Liver (tissue), 3 donors: ENCODE measurements around the gene CASZ1.

Experiments
- GABPA ChIP-seq, 2 donors: IDR thresholded peaks in 1 of 2; conservative IDR thresholded peaks in 1 of 2; 2 replicates each; pipeline ENCODE4 v1.6.1; 2016; ENCODE audit warnings: antibody characterized with exemption in 2 of 2, mild to moderate bottlenecking in 1 of 2, moderate library complexity in 1 of 2
- JUND ChIP-seq, 2 donors: IDR thresholded peaks; 2 replicates each; pipeline ENCODE4 v1.6.1; 2016; ENCODE audit warnings: antibody characterized with exemption in 2 of 2
- RXRA ChIP-seq, 2 donors: IDR thresholded peaks; 2 replicates each; pipeline ENCODE4 v1.6.1; 2017 to 2018; ENCODE audit warnings: antibody characterized with exemption in 2 of 2, mild to moderate bottlenecking in 1 of 2
- TAF1 ChIP-seq: conservative IDR thresholded peaks from 2 replicates; pipeline ENCODE4 v1.6.1; 2016; ENCODE audit warnings: antibody characterized with exemption, mild to moderate bottlenecking
- TF ChIP-seq, protein P1 (sequence below): fragments of 150-350 bp; IDR thresholded peaks from 2 replicates; pipeline ENCODE4 v1.5.1; 2017; ENCODE audit warnings: improper control_type of control experiment, low read depth, low read length; ENCODE audit not compliant: missing input control
- donor health status: healthy.
- donor health status: healthy.

DNA sequence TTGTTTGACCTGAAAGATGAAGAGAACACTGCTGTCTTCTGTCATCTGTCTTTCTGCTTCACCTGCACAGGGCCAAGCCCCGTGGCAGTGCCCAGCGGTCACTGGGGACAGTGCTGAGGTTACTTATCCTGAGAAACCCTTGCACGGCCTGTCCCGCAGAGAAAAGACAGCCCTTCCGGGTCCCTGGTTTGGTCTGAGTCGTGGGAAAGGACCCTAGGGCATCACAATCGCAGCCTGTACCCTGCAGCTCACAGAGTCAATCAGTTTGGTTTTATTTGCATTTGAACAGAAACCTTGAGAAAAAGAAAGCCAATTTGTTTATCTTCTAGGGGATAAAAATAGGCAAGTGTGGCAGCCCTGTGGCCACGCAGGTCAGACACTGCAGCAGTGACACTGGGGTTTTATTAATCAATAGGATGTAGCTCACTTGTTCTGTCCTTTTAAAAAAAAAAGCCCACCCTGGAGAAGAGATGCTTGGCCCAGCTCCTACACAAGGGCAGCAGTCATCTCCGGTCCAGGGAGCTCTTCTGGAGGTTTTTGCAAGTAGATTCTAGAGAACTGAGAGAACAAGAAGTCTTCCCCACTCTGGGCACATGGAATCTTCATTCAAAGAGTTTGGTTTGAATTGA lies 201.7 kb downstream of the CASZ1 start:
- no peak for TF ChIP-seq JUND (IDR thresholded peaks at IDR 0.05)
- TF ChIP-seq RXRA (IDR thresholded peaks at IDR 0.05) = no peak
- no peak for TF ChIP-seq TAF1
- TF ChIP-seq, protein P1, sequence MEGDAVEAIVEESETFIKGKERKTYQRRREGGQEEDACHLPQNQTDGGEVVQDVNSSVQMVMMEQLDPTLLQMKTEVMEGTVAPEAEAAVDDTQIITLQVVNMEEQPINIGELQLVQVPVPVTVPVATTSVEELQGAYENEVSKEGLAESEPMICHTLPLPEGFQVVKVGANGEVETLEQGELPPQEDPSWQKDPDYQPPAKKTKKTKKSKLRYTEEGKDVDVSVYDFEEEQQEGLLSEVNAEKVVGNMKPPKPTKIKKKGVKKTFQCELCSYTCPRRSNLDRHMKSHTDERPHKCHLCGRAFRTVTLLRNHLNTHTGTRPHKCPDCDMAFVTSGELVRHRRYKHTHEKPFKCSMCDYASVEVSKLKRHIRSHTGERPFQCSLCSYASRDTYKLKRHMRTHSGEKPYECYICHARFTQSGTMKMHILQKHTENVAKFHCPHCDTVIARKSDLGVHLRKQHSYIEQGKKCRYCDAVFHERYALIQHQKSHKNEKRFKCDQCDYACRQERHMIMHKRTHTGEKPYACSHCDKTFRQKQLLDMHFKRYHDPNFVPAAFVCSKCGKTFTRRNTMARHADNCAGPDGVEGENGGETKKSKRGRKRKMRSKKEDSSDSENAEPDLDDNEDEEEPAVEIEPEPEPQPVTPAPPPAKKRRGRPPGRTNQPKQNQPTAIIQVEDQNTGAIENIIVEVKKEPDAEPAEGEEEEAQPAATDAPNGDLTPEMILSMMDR = no peak
- no peak for TF ChIP-seq GABPA (IDR thresholded peaks at IDR 0.05 in 1 of 2, conservative IDR thresholded peaks at IDR 0.05 in 1 of 2)
